Measurements from ENCODE around the gene BRI3BP. TPM values are rescaled to one million over a fixed set of nuclear protein-coding genes. Genes with fewer than 3 reads are reported as not detected.

Gene BRI3BP
- total RNA-seq, 1 donor from 2014 or later, result 3.6 TPM

DNA sequence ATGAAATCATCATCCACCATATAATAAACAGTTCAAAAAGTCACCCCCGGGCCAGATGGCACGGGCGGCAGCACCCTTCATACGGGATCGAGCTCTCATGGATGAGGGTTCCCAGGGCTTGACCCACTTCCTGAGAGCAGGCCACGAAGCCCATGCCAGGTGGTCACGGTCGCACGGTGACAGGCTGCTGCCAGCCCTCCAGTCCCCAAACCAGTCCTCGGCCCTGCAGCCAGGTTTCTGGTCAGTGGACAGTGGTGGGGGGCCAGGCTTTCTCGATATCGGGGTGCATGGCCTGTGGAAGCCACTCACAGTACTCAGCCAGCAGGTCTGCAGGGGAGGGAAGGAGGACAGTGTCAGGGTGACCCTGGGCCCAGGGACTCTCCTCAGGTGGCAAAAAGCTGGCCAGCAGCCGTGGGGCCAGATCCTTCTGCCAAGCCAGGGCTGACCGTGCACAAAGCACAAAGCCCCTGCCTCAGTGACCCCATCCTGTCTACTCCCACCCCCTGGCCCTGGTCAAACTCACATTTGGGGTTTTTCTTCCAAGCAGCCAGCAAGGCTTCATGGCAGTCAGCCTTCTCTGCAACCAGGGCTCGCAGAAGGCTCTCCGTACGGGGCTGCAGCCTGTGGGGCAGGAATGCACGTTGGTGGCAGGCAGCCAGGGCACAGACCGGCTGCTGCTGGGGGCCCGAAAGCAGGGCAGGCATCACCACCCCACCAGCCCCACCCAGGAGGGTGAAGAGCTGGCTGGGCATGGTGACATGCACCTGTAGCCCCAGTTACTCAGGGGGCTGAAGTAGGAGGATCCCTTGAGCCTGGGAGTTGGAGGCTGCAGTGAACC lies 45.7 kb upstream of the BRI3BP start:
- Histone ChIP-seq H2AFZ (ENCODE audit: low read depth, low read length) (no peak overlapping the region), H3K27ac (ENCODE audit: low read depth, low read length) (no peak overlapping the region), H3K36me3 (ENCODE audit: insufficient read depth, low read length) (peaks cover 12% of the 10 kb centered on the region), H3K9me3 (ENCODE audit: insufficient read depth, low read depth, low read length) (no peaks in the 10 kb centered on the region), H3K79me2 (ENCODE audit: insufficient read depth, low read length) (no peaks in the 10 kb centered on the region), H3K4me3 (ENCODE audit: insufficient read depth, low read depth, low read length) (no peak overlapping the region), H3K9ac (ENCODE audit: low read length) (no peak overlapping the region), H3K27me3 (ENCODE audit: insufficient read depth, low read length) (no peaks in the 10 kb centered on the region), H3K4me2 (ENCODE audit: low read length) (no peak overlapping the region), H3K4me1 (ENCODE audit: insufficient read depth, low read length) (no peaks in the 10 kb centered on the region), H4K20me1 (ENCODE audit: insufficient read depth, low read length) (no peaks in the 10 kb centered on the region)
- Mint-ChIP-seq H3K9me3 (ENCODE audit: unreplicated experiment) (no peaks in the 10 kb centered on the region), H3K4me3 (ENCODE audit: unreplicated experiment) (no peak overlapping the region), H3K4me1 (ENCODE audit: low read depth, unreplicated experiment) (no peaks in the 10 kb centered on the region), H3K27ac (ENCODE audit: unreplicated experiment) (no peak overlapping the region), H3K27me3 (ENCODE audit: low read depth, unreplicated experiment) (no peaks in the 10 kb centered on the region), H3K36me3 (ENCODE audit: low read depth, unreplicated experiment) (peaks cover 14% of the 10 kb centered on the region)
- FAIRE-seq (no peak), DNase-seq (ENCODE audit: low read depth) (no peak)
- TF ChIP-seq EZH2 (IDR thresholded peaks at IDR 0.05; ENCODE audit: insufficient read depth, low read length), result no peak
- TF ChIP-seq, protein P1, sequence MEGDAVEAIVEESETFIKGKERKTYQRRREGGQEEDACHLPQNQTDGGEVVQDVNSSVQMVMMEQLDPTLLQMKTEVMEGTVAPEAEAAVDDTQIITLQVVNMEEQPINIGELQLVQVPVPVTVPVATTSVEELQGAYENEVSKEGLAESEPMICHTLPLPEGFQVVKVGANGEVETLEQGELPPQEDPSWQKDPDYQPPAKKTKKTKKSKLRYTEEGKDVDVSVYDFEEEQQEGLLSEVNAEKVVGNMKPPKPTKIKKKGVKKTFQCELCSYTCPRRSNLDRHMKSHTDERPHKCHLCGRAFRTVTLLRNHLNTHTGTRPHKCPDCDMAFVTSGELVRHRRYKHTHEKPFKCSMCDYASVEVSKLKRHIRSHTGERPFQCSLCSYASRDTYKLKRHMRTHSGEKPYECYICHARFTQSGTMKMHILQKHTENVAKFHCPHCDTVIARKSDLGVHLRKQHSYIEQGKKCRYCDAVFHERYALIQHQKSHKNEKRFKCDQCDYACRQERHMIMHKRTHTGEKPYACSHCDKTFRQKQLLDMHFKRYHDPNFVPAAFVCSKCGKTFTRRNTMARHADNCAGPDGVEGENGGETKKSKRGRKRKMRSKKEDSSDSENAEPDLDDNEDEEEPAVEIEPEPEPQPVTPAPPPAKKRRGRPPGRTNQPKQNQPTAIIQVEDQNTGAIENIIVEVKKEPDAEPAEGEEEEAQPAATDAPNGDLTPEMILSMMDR (IDR thresholded peaks at IDR 0.05; ENCODE audit: insufficient read depth, low read depth, low read length), result no peak

DNA sequence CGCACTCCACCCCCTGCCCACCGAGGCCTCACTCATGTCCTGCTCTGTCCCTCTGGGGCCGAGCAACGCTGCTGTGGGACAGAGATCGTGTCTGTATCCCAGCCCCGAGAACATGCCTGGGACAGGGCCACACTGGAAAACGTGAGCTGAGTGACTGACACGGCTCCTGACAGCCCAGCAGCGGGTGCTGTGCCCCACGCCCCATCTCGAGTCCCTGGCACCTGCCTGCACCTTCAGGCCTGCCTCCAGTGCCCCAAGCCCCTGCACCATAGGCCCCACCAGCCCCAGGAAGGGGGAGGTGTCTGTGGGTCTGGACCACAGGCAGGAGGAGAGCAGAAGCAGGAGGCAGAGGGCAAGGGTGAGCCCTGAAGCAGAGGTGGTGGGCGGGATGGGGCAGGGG lies 44.4 kb upstream of the BRI3BP start:
- H3K9me3 ChIP-seq (ENCODE audit: insufficient read depth, low read depth, low read length), result no peaks in the 10 kb centered on the region
- no peak for FAIRE-seq
- Mint-ChIP-seq H3K9me3 (ENCODE audit: unreplicated experiment) (no peaks in the 10 kb centered on the region), H3K4me3 (ENCODE audit: unreplicated experiment) (no peak overlapping the region), H3K27me3 (ENCODE audit: low read depth, unreplicated experiment) (no peaks in the 10 kb centered on the region), H3K4me1 (ENCODE audit: low read depth, unreplicated experiment) (no peaks in the 10 kb centered on the region), H3K27ac (ENCODE audit: unreplicated experiment) (no peak overlapping the region), H3K36me3 (ENCODE audit: low read depth, unreplicated experiment) (peaks cover 14% of the 10 kb centered on the region)
- no peaks in the 10 kb centered on the region for H3K27me3 ChIP-seq (ENCODE audit: insufficient read depth, low read length)
- H3K36me3 ChIP-seq (ENCODE audit: insufficient read depth, low read length), result peaks cover 12% of the 10 kb centered on the region
- no peaks in the 10 kb centered on the region for H4K20me1 ChIP-seq (ENCODE audit: insufficient read depth, low read length)
- DNase-seq (ENCODE audit: low read depth), result no peak
- H3K4me3 ChIP-seq (ENCODE audit: insufficient read depth, low read depth, low read length), result no peak overlapping the region
- TF ChIP-seq, protein P1 (IDR thresholded peaks at IDR 0.05; ENCODE audit: insufficient read depth, low read depth, low read length), result no peak
- TF ChIP-seq EZH2 (IDR thresholded peaks at IDR 0.05; ENCODE audit: insufficient read depth, low read length), result no peak
- no peaks in the 10 kb centered on the region for H3K79me2 ChIP-seq (ENCODE audit: insufficient read depth, low read length)
- no peak overlapping the region for H3K9ac ChIP-seq (ENCODE audit: low read length)
- no peak overlapping the region for H3K4me2 ChIP-seq (ENCODE audit: low read length)
- H3K4me1 ChIP-seq (ENCODE audit: insufficient read depth, low read length), result no peaks in the 10 kb centered on the region
- no peak overlapping the region for H3K27ac ChIP-seq (ENCODE audit: low read depth, low read length)
- no peak overlapping the region for H2AFZ ChIP-seq (ENCODE audit: low read depth, low read length)
